Islet precursor cell (in vitro differentiated cells): ENCODE data around the gene PIGH.
"Not testable (repeated sequence)": the region's sequence is repeated elsewhere in the genome, so short reads cannot be mapped to it uniquely, and the experiment has no call there.

Source experiments
- DNase-seq: peaks from one replicate; pipeline ENCODE4 v3.0.0-alpha.2; 2018

Gene PIGH, protein sequence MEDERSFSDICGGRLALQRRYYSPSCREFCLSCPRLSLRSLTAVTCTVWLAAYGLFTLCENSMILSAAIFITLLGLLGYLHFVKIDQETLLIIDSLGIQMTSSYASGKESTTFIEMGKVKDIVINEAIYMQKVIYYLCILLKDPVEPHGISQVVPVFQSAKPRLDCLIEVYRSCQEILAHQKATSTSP

DNA sequence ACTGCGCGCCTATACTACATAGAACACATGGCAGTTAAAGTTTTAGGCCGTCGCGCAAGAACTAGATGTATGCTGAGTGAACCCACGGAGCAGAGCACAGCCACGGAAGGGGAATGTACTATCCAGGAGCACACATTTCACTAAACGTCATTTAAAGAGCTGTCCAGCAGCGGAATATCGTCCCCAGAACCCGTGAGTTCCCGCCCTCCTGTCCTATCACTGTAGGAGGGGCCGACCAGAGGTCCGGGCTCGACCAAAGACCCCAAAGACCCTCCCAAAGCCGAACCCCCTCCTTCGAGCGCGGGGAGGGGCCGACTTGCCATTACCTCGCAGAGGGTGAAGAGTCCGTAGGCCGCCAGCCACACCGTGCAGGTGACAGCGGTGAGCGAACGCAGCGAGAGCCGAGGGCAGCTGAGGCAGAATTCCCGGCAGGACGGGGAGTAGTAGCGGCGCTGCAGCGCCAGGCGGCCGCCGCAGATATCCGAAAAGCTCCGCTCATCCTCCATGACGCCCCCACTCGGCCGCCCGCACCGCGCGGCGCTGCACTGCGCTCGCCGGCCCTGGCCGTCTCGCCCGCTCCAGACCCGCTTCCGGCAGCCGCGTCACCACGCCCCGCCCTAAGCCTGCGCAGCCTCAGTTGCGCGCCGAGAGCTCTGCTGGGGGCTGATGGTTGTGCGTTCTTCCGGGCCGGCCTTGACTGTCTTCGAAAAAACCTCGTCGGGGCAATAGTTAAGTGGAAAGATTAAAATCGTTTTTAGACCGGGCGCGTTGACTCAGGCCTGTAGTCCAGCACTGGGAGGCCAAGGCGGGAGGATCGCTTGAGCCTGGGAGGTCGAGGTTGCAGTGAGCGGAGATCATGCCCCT, at the start of gene PIGH:
Gene PIGH, minus strand, starts transcription at position 571 of the 864 bp plus-strand sequence. Its CDS starts 65 bp downstream, at position 506.
- peak; percentile 96 for DNase-seq

DNA sequence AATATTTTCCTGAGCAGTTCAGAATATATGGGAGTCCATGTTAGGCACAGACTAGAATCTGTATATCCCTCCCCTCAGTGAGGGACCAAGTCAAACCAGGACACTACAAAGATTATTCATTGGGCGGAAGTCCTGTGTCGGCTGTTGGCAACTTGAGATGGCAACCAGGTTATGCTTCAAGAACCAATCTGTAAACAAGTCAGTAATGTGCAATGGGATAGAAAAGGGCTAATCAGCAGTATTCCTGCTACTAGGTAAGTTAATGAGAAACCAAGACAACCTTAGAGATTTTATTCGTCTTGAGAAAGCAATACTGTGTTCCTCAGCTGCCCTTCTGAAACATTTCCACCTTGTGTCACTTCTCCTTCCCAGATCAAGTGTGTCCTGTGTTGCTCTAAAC, 46.1 kb upstream of the PIGH start:
- no peak for DNase-seq

DNA sequence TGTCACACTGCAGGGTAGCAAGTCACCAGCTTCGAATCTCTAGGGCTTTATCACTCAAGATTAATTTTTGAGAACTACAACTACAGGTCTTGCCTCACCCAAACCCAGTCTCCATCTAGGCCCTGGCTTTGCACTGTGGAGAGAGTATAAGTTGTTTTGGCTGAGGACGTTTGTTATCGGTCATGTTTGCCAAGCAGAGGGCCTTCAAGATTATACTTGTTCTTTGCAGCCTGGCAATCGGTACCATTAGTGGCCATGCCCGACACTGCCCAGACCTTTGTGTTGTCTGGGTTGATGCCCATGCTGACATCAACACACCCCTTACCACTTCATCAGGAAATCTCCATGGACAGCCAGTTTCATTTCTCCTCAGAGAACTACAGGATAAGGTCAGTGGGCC, 45.3 kb upstream of the PIGH start:
- DNase-seq = no peak

DNA sequence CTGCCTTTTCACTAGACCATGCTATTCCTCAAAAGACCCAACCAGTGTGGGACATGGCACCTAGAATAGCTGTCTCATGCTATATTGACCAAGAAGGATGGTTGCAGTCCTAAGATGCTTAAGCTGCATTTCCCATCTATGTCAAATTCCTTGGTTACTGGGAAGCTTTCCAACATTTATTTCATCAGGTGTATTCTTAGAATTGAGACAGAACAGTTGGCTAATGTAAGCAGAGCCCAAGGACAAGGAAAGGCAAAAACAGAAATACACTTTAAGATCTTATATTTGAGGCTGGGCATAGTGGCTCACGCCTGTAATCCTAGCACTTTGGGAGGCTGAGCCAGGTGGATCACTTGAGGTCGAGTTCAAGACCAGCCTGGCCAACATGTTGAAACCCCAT, 44.4 kb upstream of the PIGH start:
- no peak for DNase-seq

DNA sequence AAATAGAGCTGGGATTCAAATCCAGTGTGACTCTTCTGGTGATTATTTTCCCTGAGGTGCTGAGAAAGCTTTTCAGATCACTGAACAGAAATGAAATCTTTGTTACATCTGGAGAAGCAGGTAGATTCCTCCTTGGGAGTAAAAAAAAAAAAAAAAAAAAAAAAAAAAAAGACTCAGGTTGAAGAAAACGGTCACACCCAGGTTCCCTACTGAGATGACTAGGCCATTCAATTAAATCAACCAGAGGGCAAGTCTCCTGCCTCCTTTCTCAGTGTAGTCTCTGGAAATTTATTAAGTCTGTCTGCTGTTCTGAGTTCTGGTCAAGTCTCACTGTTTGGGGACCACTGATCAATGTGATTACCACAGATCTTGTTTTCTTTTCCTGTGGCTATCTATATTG, 43.6 kb upstream of the PIGH start:
- DNase-seq = no peak

DNA sequence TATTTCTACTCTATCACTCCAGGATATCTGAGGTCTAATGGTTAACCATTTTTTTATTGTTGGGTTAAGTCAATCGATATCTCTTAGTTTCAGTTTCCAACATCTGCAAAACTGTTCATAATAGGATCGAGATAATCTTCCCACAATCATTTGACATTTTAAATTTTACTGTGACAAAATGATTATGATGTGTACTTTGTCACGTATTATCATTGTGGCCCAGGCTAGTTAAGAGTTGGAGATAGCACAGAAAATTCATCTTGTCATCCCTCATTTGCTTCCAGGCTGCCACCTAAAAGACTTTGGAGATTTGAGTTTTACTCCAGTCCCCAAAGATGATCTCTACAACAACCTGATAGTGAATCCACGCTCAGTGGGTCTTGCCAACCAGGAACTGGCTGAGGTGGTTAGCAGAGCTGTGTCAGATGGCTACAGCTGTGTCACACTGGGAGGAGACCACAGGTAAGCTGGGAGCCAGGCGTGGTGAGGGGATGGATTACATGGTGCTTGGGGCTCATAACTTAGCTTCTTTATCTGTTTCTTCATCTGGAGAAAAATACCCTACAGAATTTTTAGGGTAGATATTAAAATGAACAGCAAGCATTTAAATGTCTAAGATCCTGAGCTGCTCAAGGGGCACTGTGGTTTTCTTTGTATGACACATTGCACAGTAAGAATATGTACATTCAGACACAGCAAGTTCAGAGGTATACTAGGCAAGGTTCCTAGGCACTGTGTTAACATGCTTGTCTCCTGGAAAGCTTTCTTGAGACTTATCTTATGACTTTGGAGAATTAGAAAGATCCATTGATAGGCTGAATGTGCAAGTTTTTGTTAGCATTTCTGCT, 42.1 kb upstream of the PIGH start:
- DNase-seq = no peak

DNA sequence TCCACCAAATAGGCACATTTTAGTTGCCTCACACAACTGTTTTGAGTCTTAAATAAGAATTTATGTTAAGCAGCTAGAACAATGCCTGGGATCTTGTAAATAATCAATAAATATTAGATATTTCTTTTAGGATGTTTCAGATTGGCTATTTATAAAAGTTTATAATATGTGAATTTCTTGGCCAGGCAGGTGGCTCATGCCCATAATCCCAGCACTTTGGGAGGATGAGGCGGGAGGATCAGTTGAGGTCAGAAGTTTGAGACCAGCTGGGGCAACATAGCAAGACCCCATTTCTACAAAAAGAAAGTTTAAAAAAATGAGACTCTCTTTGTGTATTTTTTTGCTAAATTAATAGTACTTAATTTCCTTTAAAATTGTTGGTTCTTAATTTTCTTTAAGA, 41.4 kb upstream of the PIGH start:
- DNase-seq = no peak

DNA sequence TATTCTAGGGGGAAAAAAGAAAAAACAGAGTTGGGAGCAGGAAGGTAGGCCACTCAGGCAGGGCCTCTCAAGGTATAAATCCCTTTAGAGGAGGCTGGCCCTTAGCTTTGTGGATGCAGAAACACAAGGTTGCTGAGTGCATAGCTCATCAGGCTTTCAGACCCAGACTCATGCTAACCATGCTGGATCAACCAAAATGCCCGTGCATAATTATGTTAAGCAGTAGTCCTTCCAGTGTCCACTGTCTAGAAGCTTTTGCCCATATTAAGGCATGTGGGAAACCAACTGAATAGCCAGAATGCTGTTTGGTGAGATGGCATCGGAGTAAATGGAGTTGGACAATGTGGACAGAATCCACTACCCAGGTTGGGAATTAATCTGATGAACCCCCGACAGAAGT, 38.6 kb upstream of the PIGH start:
- no peak for DNase-seq

DNA sequence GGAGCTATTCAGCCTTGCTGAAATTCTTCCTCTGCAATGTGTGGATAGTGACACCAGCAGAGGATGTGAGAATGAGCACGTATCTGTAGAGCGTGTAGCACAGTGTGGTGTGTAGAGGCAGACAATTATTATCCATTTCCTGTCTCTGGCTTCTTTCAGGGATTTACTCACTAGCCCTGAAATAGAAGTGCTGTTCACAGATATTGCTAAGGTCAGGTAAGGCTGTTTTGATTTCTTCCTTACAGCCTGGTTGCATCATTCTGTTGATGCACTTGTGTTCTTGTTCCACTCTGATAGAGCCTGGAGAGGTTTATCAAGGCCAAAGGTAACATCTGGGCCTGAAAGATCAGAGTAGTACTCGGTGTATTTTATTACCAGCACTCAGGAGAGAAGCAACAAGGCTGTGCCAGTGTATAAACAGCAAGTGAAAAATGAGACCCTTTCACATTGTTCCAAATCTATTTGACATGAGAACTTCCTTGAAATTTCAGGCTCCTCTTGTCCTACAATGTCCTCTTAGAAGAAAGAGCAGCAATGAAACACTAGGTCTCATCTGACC, 36.4 kb upstream of the PIGH start:
- DNase-seq = no peak

DNA sequence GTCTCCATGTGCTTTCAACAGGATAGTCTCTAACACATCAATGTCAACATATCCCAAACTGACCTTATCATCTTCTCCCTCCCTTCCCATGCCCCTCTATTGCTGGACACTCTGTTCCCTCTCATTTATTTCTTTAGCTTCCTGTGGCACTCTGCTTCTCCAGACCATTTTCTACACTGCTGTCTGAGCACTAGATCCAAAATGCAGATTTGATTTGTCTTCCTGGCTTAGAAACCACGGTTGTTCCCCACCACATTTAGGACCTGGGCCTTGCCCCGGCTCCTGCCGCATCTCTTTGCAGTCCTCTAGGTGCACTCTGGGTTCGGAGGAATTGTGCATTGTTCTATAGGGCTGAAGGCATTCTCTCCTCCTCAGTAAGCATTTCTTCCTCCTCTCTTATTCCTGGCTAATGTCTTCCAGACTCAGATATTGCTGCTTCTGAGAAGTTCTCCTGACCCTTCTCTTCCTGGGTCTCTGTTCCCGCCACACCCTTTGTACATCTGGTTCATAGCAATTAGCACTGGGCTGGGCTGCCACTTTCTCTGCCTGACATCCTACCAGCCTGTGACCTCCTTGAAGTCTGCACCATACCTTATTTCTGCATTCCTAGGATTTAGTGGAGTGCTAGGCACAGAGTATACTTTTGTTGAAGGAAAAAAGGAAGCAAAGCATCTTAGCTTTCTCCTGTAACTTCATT, 33.5 kb upstream of the PIGH start:
- DNase-seq = no peak

DNA sequence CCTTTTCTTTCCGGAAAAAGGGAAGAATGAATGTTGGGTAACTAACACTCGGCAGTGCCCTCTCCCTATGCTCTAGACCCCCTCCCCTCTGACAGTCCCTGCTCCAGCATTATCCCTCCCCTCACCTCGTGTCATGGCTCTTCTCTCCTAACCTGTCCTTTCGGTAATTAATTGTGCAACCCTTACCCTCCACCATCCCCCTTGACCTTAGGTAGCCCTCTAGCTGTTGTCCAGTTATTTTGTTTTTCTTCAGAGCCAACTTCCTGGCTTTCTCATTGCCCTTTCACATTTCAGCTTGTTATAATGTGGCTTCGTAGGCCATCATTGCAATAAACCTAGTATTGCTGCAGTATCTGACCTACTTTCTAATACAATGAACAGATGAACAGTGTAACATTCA, 30.9 kb upstream of the PIGH start:
- no peak for DNase-seq

DNA sequence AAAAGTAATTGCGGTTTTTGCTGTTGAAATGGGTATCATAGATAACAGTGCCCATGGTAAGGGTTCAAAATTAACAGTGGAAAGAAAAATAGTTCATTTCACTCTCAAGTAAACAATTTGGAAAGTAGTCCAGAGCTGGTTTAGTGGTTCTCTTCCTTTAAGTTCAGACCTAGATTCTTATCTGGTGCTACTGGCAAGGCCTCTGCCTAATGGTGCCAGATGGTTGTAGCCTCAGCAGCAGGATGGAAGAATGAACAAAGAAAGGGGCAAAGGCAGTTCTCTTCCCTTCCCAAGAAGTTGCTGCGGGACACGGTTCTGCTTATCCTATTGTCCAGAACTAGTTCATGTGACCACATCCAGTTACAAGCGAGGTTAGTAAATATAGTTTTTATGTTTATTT, 30.1 kb upstream of the PIGH start:
- no peak for DNase-seq

DNA sequence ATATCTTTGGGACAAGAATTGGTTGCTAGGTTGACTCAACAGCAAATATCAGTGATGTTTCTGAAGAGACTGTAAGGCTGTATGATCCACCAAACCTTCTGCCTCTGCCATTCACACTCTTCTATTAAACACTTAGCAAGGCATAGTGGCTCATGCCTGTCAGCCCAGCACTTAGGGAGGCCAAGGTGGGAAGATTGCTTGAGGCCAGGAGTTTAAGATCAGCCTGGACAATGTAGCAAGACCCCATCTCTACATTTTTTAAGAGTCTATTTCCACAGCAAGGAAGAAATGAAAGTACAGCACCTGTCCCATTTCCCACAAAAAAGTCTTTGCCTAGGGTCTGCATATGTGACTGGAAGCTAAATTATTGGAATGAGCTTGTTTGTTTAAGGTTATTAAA, 27.5 kb upstream of the PIGH start:
- no peak for DNase-seq

DNA sequence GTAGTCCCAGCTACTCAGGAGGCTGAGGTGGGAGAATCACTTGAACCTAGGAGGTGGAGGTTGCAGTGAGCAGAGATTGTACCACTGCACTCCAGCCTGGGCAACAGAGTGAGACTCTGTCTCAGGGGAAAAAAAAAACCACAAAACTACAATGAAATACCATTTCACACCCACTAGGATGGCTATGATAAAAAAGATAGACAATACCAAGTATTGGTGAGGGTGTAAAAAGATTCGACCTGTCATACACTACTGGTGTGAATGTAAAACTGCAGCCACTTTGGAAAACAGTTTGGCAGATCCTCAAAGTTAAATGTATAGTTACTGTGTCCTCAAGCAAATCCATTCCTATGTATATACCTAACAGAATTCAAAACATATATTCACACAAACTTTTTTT, 26.1 kb upstream of the PIGH start:
- DNase-seq = not testable (repeated sequence)

DNA sequence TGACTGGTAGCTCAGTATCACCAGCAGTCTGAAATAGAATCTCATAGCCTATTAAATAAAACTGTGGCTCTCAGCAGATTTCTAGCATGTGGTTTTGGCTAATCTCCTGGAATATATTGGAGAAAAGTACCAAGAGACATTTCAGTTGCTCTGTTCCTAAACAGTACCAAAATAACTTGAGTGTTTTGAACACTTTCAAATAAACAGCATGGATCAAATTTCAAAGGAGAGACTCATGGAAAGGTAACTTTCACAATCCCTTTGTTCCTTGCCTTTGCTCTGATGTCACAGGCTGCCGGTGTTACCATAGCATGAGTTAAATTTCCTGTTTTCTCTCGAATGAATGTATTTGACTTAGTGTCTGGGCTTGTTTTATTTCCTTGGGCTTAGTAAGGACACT, 23.0 kb upstream of the PIGH start:
- no peak for DNase-seq

DNA sequence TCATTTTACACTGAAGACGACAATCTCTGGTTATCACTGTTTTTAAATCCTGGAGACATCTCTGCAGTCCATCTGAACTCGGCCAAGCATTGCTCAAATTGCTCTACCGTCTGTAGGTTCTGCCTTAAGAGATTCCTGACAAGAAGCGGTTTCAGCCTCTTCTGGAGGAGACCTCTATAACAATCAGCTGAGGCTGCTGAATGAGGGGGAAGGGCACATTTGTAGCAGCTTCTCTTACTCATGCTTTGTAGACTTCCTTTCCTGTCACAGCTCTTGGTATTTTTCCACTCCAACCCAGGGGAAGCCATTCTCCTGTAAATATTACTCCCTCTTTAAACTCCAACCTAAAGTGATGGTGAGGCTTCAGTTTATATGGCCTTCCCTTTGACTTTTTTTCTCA, 22.6 kb upstream of the PIGH start:
- DNase-seq = peak; percentile 89

DNA sequence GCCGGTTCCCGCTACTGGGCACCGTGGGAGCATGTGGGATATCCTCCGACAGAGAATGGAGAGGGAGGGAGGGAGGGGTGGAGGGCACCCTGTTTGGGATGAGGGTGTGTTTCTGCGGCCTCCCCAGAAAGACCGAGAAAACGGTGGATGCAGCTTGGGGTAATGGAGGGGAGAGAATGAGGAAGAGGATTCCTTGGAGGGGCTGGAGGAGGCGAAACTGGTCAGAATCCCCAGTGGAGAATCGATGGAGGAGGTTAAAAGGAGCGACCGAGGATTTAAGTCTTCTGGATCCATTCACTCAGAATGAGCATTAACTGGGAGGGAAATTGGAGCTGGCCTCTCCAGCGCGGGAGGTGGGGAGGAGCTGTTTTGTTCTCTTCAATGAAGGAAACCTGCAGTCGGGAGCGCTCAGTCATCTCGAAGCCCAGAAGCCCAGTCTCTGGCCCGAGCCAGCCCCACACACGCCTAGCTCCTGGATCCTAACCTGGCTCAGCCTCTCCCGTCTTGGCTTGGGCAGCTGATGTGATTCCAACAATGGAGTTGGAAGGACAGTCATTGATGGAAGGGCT, 20.2 kb upstream of the PIGH start:
- DNase-seq = peak; percentile 71

DNA sequence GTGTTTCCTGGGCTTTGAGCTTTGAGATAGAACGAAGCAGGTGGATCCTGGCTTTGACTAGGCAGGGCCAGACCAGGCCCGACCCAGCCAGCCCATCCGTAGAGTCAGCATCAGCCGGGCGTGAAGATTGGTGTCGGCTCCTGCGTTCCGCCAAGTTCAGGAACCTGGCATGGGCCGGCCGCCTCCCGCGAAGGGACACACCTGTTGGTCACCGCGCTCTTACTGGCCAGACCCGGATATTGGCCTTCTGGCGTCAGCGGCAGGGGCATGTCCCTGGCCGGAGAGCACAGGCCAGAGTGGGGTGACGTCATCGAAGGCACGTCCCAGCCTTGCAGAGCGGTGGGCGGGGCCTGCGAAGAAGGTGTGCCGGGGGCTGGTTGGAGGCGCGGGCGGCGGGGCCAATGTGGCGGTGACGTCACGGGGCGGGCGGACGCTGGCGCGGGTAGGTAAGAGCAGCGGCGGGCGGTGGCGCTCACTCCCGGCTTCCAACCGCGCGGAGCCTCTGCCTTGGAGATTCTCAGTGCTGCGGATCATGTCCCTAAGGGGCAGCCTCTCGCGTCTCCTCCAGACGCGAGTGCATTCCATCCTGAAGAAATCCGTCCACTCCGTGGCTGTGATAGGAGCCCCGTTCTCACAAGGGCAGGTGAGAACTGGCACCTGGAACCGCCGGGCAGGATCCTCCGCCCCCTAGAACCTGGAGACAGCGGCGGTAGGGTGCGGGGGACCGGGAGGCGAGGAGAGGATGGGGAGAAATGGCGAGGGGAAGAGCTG, 19.6 kb upstream of the PIGH start, which contains the start of gene ARG2:
Gene ARG2, plus strand, starts transcription at position 475 of the 771 bp plus-strand sequence. Its CDS starts 58 bp downstream, at position 533.
- DNase-seq = peak; percentile 100

DNA sequence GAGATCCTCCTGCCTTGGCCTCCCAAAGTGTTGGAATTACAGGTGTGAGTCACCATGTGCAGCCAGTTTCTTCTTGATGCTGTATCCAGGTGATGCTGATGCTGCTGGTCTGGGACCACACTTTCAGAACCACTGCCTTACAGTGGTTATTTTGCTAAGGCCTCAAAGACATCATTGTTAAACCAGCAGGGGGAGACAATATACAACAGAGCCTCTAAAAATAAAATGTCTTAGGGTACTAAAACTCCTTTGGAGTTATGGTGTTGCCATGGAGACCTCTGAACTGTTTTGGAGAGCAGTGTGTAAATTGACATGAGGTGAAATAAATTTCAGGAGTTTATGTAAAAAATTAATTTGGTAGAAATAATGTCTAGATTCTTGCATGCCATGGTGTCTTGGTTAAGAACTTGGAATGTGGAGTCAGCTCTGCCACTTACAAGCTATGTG, 18.6 kb upstream of the PIGH start:
- DNase-seq = no peak

DNA sequence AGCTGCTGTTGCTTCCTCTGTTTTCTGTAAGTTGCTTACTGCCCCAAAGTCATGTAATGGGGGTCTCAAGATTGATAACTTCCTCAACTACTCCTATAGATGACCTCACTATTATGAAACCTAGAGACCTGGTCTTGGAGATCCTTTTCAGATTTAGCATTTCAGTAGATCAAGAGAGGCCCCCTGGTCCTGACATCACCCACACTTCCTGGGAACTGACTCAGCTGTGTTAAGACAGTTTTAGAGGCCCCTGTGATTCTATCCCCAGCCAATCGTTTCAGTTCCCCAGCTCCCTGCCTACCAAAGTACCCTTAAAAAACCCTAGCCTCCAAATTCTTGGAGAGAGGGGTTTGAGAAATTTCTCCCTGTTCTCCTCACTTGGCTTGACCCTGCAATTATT, 10.4 kb upstream of the PIGH start:
- DNase-seq = no peak

DNA sequence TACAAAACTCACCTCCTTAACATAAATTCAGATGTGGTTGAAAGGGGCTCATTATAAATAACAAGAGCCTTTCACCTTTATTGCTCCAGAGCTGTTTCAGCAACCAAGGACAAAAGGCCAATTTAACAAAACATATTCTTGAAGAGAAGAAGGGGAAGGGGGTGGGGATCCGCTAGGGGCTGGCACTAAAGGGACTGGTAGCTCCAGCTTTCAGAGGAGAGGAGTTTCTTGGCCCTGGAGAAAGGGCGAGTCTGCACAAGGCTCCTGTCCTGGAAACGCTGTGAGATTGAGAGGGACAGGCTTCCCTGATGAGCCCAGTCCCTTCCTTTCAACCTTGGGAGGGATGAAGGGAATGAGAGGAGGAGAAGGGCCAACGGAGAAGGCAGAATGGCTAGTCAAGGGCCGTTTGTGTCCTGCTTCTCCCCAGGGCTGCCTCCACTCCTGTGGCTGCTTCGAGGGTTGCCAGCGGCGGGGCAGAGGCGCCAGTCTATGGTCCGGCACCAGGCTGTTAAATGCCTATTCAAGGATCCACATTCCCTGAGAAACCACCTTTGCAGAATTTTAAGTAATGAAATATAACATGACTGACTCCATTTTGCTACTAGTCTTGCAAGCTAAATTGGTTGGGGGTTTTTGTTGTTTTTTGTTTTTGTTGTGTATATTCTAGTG, 9.7 kb upstream of the PIGH start:
- DNase-seq = no peak
